ENCODE data around the gene ANXA11.
A peak's percentile ranks its signal among the peaks of the same experiment; 100 is the strongest.
"Not testable (repeated sequence)": the region's sequence is repeated elsewhere in the genome, so short reads cannot be mapped to it uniquely, and the experiment has no call there.

ANXA11 gene

DNA sequence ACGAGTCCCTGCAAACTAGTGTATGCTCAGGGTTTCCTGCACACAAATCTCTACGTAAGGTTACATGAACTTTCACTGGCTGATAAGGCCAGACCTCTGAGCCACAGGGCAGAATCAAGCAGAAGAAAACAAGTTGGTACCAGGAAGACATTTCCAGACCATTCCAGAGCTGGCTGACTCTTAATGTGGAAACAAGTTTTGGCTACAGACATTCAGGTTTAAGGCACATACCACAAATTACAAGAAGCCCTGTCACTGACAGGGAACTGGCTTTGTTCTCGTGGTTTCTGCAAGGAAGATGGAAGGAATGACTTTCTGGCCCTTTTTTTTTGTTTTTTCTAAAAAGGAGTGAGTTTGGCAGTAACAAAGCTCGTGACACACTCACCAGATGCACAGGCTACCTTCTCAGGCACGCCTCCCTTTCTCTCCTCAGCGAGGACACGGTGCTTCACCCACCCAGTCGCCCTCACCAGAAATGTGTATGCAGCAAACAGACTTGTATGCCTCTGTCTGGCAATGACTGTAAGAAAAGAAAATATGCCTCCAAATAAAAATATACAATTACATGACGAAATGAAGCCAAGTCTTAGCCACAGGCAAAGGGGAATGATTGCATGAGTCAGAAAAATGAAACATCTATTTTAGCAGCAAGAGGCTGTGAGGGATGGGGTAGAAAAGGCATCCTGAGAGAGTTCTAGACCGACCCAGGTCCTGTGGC is 50.2 kb downstream of the ANXA11 start:
- no peak for DNase-seq (ENCODE audit: low spot score in 2 of 2)
- peak overlapping the region; percentile 79 for H3K27ac Mint-ChIP-seq
- H3K36me3 Mint-ChIP-seq = peaks cover 100% of the 10 kb centered on the region
- H3K9me3 Mint-ChIP-seq = no peaks in the 10 kb centered on the region
- no peak for ATAC-seq
- H3K4me1 Mint-ChIP-seq = peaks cover 11% of the 10 kb centered on the region
- H3K4me3 Mint-ChIP-seq = no peak overlapping the region

DNA sequence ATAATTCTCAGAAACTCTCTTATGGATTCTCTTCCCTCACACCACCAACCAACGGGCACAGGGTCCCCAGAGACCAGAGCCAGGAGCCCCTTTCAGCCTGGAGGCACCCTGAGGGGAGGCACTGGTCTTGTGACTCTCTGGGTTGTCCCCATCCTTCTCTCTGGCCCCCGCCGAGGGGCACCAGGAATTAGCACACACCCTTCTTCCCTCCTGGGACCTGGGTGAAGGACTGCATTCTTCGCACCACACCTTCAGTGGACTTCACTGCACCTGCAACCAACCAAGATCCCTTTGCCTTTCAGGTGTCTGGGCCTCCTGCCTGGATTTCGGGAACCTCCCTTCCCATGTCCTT is 50.7 kb downstream of the ANXA11 start:
- Mint-ChIP-seq H3K27ac (peak overlapping the region; percentile 79), H3K9me3 (peaks cover under 1% of the 10 kb centered on the region), H3K4me1 (peaks cover 11% of the 10 kb centered on the region), H3K36me3 (peaks cover 100% of the 10 kb centered on the region), H3K4me3 (no peak overlapping the region)
- ATAC-seq = no peak
- no peak for DNase-seq (ENCODE audit: low spot score in 2 of 2)

DNA sequence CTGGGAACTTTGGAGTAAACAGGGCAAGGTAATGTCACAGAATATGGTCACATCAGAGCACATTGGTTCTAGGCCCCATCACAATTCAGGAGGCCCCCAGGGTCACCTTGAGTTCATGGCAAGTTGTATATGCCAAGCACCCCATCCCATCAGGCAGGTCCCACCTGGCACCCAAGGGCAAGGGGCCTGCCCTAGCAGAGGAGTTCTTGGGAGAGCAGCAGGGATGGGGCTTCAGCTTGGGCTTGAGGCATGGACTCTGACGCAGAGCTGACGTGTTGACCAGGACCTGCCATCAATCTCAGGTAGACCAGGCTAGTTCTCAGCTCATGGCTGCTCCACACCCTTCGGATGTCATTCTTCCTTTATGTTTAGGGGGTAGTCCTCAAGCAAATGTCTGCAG is 51.9 kb downstream of the ANXA11 start:
- Mint-ChIP-seq H3K9me3 (peaks cover 3% of the 10 kb centered on the region), H3K4me3 (no peak overlapping the region), H3K36me3 (peaks cover 92% of the 10 kb centered on the region), H3K4me1 (peaks cover 11% of the 10 kb centered on the region), H3K27ac (peak overlapping the region; percentile 86)
- DNase-seq (ENCODE audit: low spot score in 2 of 2) (no peak), ATAC-seq (no peak)

DNA sequence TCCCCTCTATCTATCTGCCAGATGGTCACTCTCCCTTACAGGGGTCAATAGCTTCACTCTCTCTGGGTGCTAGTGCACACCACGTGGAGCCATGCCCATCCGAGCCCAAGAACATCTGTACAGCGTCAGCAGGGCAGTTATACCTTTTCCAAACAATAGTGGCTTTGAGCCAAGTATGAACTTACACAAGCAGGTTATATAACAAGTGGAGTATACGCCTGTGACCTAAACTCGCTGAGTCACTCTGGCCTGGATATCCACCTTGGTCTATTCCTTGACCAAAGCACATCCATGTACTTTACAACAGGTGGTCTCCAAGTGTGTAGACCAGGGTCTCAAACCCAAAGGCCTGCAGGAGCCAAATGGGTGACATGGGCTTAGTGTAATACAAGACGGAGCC is 52.5 kb downstream of the ANXA11 start:
- H3K27ac Mint-ChIP-seq = peak overlapping the region; percentile 86

DNA sequence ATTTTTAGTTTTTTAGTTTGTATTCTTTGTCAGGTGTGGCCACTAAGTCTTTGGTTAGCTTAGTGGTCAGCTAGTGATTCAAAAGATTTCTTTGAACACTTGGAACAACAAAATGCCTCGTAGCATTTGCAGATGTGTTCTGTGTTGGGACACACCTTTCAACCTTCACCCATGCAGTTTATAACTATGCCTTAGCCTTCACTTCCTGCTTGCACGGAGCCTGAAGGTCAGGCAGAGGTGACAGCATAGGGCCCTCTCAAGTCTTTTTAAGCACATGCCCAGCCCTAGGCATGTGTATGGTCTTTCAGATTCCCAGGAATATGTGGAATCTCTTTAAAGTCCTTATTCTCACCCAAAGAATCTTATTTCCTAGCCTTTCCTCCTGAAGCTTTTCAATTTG is 55.2 kb downstream of the ANXA11 start:
- H3K4me3 Mint-ChIP-seq = no peak overlapping the region
- peaks cover 3% of the 10 kb centered on the region for H3K9me3 Mint-ChIP-seq
- peak overlapping the region; percentile 86 for H3K27ac Mint-ChIP-seq
- DNase-seq (ENCODE audit: low spot score in 2 of 2) = no peak
- peaks cover 80% of the 10 kb centered on the region for H3K36me3 Mint-ChIP-seq
- peaks cover 11% of the 10 kb centered on the region for H3K4me1 Mint-ChIP-seq
- ATAC-seq = no peak

More for the DNA sequence above, 52.5 kb downstream of the ANXA11 start:
- Mint-ChIP-seq H3K36me3 (peaks cover 86% of the 10 kb centered on the region), H3K4me1 (peaks cover 11% of the 10 kb centered on the region), H3K4me3 (no peak overlapping the region), H3K9me3 (peaks cover 3% of the 10 kb centered on the region)
- DNase-seq (ENCODE audit: low spot score in 2 of 2) (no peak), ATAC-seq (no peak)

DNA sequence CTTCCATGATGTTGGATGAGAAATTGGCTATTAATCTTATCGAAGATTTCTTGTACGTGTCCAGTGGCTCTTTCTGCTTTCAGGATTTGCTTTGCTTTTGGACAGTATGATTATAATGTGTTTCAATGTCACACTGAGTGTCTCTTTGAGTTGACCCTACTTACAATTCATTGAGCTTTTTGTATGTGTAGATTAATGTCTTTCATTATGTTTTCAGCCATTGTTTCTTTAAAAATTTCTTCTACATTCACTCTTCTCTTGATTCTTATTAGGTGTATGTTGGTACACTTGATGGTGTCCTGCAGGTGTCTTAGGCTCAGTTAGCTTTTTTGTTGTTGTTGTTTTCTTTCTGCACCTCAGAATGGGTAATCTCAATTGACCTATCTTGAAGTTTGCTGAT is 56.2 kb downstream of the ANXA11 start:
- Mint-ChIP-seq H3K27ac (peak overlapping the region; percentile 29), H3K9me3 (peaks cover 3% of the 10 kb centered on the region), H3K36me3 (peaks cover 80% of the 10 kb centered on the region)

DNA sequence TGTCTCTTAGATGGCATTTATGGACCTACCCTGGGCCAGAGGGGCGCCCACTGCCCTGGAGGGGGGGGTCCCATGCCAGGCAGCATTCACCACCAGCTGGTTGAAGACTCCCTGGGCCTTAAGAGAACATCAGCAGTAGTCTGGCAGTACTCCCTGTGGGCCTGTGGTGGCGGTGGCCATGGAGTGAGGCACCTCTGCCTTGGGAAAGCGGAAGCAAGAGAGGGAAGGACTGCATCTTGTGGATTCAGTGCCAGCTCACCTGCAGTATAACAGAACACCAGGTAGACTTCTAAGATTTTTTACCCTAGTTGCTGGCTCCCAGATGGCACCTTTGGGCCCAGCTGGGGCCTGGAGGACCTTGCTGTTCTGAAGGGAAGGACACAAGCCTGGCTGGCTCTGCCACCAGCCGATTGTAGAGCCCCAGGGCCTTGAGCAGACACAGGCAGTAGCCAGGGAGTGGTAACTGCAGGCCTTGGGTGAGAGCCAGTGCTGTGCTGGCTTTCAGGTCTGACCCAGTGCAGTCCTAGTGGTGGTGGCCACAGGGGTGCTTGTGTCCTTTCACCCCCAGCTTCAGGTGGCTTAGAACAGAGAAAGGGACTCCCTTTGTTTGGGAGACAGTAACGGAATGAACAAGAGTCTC is 57.1 kb downstream of the ANXA11 start:
- no peak overlapping the region for H3K4me3 Mint-ChIP-seq
- H3K9me3 Mint-ChIP-seq = peaks cover 3% of the 10 kb centered on the region
- DNase-seq (ENCODE audit: low spot score in 2 of 2) = no peak
- peaks cover 80% of the 10 kb centered on the region for H3K36me3 Mint-ChIP-seq
- peak overlapping the region; percentile 88 for H3K27ac Mint-ChIP-seq
- H3K4me1 Mint-ChIP-seq = peaks cover 23% of the 10 kb centered on the region
- ATAC-seq = no peak

More for the DNA sequence above, 56.2 kb downstream of the ANXA11 start:
- no peak overlapping the region for H3K4me3 Mint-ChIP-seq
- H3K4me1 Mint-ChIP-seq = peaks cover 22% of the 10 kb centered on the region
- ATAC-seq = no peak
- no peak for DNase-seq (ENCODE audit: low spot score in 2 of 2)

DNA sequence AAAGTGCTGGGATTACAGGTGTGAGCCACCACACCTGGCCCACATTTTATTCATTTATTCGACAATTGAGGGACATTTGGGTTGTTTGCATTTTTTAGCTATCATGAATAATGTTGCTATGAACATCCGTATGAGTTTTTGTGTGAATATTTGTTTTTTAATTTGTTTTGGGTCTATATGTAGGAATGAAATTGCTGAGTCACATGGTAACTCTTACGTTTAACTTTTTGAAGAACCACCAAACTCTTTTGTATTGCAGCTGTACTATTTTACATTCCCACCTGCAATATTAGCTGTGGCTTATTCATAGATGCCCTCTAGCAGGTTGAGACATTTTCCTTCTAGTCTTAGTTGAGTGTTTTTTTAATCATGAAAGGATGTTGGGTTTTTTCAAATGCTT is 58.4 kb downstream of the ANXA11 start:
- ATAC-seq = no peak
- H3K27ac Mint-ChIP-seq = no peak overlapping the region
- H3K4me1 Mint-ChIP-seq = peaks cover 22% of the 10 kb centered on the region
- H3K9me3 Mint-ChIP-seq = peaks cover 3% of the 10 kb centered on the region
- DNase-seq (ENCODE audit: low spot score in 2 of 2) = no peak
- peaks cover 67% of the 10 kb centered on the region for H3K36me3 Mint-ChIP-seq
- H3K4me3 Mint-ChIP-seq = no peak overlapping the region

DNA sequence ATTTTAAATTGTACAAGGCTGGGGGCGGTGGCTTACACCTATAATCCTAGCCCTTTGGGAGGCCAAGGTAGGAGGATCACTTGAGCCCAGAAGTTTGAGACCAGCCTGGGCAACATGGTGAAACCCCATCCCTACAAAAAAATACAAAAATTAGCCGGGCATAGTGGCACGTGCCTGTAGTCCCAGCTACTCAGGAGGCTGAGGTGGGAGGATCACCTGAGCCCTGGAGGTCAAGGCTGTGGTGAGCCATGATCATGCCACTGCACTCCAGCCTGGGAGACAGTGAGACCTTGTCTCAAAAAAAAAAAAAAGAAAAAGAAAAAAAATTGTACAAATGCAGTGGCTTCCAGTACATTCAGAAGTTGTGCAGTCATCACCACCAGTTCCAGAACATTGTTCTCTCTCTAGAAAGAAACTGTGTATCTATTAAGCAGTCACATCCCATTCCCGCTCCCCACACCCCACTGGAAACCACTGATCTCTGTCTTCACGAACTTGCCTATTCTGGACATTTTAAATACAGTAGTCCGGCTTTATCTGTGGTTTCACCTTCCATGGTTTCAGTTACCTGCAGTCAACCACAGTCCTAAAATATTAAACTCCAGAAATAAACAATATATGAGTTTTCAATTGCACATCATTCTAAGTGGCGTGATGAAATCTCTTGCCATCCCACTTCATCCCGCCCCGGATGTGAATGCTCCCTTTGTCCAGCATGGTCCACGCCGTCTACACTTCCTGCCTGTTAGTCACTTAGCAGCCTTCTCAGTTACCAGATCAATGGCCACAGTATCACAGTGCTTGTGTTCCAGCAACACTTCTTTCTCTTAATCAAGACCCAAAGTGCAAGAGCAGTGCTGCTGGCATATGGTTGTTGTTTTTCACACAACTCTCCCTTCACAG is 59.7 kb downstream of the ANXA11 start:
- Mint-ChIP-seq H3K36me3 (peaks cover 62% of the 10 kb centered on the region), H3K27ac (peak overlapping the region; percentile 92), H3K4me1 (peaks cover 22% of the 10 kb centered on the region), H3K4me3 (peak overlapping the region; percentile 76)
- not testable (repeated sequence) for DNase-seq (ENCODE audit: low spot score in 2 of 2); ATAC-seq; H3K9me3 Mint-ChIP-seq

DNA sequence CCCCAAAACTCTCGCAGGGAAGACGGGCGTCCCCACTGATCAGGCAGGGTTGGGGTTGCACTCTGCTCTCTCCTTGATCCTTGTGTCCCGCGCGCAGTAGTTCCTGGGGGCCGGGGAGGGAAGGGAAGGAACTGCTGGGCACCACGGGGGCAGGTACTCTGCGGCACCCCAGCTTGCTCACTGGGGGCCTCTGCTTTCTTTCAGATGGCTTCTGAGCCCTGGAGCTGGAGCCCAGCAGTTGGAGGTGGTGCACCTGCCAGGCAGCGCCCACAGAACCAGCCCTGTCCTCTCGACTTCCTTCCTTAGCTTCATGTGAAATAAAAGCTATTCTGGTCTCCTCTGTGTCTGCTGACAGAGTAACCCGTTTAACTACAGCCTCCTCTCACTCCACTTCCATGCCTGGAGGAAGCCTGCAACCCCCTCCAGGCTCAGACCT is 60.6 kb downstream of the ANXA11 start:
- DNase-seq (ENCODE audit: low spot score in 2 of 2) (peak in 1 of 2 donors; percentile 62), ATAC-seq (peak; percentile 40)
- Mint-ChIP-seq H3K4me1 (peaks cover 22% of the 10 kb centered on the region), H3K27ac (peak overlapping the region; percentile 92), H3K4me3 (peak overlapping the region; percentile 76), H3K9me3 (peaks cover 3% of the 10 kb centered on the region), H3K36me3 (peaks cover 53% of the 10 kb centered on the region)

DNA sequence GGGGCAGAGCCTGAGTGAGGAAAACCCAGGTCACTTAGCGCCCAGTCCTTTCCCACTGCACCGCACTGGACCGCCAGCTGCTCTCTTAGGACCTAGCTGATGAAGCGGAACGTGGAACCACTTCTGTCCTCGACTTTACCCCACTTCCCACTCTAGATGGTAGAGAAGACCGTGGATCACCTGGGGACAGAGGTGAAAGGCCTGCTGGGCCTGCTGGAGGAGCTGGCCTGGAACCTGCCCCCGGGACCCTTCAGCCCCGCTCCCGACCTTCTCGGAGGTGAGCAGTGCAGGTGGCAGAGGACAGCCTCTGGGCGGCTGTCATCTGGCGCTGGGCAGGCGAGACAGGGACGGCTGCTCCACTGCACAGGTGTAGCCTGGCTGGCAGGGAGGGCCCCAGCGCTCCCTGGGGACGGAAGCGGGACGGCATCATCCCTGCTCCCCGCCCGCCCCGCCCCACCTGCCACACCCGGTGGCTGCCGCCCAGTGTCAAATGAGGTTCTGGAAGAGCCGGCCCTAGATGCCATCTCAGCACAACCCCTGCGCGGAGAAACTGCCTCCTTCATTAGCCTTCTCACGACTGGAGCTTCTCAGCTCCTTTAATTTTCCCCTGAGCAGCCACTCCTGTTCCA is 61.2 kb downstream of the ANXA11 start:
- peaks cover 22% of the 10 kb centered on the region for H3K4me1 Mint-ChIP-seq
- no peaks in the 10 kb centered on the region for H3K9me3 Mint-ChIP-seq
- ATAC-seq (peak; percentile 63), DNase-seq (ENCODE audit: low spot score in 2 of 2) (no peak)
- peaks cover 49% of the 10 kb centered on the region for H3K36me3 Mint-ChIP-seq
- peak overlapping the region; percentile 92 for H3K27ac Mint-ChIP-seq
- peak overlapping the region; percentile 76 for H3K4me3 Mint-ChIP-seq

DNA sequence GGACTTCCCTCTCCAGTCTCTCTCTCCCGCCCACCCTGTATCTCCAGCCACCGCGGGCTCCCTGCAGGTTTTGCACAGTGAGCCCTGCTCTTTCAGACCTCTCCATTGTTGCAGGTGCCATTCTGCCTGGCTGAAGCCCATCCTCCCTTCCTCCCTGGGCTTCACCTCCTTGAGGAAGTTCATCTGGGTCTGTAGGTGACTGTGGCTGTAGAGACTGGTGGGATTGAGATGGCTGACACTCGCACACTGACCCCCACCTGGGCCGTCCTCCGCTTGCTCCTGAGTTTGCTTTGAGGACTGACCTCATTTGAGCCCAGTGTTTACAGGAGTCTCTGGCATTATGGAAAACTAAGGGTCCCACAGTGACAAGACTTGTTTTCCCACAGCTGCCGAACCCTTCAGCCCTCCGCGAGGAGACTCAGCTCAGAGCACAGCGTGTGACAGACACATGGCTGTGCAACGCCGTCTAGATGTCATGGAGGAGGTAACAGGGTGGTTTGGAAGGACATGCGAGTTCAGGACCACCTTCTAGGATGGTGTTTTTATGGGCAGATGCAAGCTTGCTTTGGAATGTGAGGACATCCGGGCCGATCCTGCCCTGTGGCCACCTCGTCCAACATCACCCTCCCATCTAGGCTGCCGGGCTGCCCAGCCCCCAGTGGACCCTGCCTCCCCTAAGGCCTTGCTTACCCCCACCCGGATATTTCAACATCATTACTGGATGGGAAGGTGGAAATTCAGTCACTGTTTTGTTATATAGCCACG is 63.5 kb downstream of the ANXA11 start:
- DNase-seq (ENCODE audit: low spot score in 2 of 2) (no peak), ATAC-seq (no peak)
- Mint-ChIP-seq H3K9me3 (no peaks in the 10 kb centered on the region), H3K4me3 (no peak overlapping the region), H3K4me1 (peaks cover 22% of the 10 kb centered on the region), H3K36me3 (peaks cover 39% of the 10 kb centered on the region), H3K27ac (peak overlapping the region; percentile 65)

DNA sequence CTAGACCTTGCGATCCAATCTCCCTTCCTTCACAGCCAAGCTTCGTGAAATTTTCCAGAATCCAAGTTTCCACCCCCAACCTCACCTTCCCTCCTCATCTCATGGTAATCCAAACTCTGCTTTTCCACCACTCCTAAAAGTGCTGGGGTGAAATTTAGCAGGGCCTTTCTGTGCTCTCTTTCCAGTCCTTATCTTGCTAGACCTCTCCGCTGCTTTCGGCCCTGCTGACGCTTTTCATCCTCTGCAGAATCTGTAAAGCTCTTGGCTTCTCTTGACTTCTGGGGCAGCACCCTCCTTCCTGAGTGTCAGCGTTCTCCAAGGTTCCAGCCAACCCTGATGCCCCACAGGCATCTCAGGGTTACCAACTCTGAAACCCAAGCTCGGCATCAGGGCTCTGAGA is 65.1 kb downstream of the ANXA11 start:
- no peaks in the 10 kb centered on the region for H3K9me3 Mint-ChIP-seq
- peaks cover 16% of the 10 kb centered on the region for H3K4me1 Mint-ChIP-seq
- ATAC-seq (no peak), DNase-seq (ENCODE audit: low spot score in 2 of 2) (no peak)
- H3K36me3 Mint-ChIP-seq = peaks cover 27% of the 10 kb centered on the region
- H3K4me3 Mint-ChIP-seq = no peak overlapping the region
- H3K27ac Mint-ChIP-seq = no peak overlapping the region

DNA sequence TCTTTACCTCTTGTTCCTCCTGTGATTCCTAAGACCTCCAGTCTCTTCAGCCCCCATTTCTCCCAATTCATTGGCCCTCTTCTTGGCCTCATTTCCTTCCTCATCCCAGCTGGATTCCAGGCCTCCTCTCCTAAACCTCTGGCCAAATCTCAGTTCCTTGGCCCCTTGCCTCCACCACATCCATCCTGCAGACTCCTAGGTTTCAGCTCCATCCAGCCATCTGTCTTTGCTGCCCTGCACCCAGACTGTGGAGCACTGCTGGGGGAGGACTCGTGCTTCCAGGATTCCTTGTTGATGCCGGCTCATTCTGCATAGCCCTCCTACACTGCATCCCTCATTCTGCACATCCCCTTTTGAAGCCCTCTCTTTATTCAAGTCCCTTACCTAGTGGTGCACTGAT is 66.1 kb downstream of the ANXA11 start:
- no peak overlapping the region for H3K4me3 Mint-ChIP-seq

More for the DNA sequence above, 66.1 kb downstream of the ANXA11 start:
- H3K27ac Mint-ChIP-seq = no peak overlapping the region
- H3K9me3 Mint-ChIP-seq = no peaks in the 10 kb centered on the region
- DNase-seq (ENCODE audit: low spot score in 2 of 2) (no peak), ATAC-seq (no peak)
- peaks cover 7% of the 10 kb centered on the region for H3K4me1 Mint-ChIP-seq
- H3K36me3 Mint-ChIP-seq = peaks cover 18% of the 10 kb centered on the region

Data from stimulated activated effector memory CD8-positive, alpha-beta T cell treated with anti-CD3 and anti-CD28 coated beads, Interleukin-12 subunit alpha, Interleukin-12 subunit beta, amount 100 ng/mL, for 72 hours (primary cell).